CD1c-positive myeloid dendritic cell (primary cell): ENCODE data around the gene TBCC.

ENCODE experiments used
- DNase-seq: peaks from one replicate; pipeline ENCODE4 v3.0.0-alpha.2; 2016; ENCODE audit errors: extremely low spot score

The TBCC gene, protein sequence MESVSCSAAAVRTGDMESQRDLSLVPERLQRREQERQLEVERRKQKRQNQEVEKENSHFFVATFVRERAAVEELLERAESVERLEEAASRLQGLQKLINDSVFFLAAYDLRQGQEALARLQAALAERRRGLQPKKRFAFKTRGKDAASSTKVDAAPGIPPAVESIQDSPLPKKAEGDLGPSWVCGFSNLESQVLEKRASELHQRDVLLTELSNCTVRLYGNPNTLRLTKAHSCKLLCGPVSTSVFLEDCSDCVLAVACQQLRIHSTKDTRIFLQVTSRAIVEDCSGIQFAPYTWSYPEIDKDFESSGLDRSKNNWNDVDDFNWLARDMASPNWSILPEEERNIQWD

DNA sequence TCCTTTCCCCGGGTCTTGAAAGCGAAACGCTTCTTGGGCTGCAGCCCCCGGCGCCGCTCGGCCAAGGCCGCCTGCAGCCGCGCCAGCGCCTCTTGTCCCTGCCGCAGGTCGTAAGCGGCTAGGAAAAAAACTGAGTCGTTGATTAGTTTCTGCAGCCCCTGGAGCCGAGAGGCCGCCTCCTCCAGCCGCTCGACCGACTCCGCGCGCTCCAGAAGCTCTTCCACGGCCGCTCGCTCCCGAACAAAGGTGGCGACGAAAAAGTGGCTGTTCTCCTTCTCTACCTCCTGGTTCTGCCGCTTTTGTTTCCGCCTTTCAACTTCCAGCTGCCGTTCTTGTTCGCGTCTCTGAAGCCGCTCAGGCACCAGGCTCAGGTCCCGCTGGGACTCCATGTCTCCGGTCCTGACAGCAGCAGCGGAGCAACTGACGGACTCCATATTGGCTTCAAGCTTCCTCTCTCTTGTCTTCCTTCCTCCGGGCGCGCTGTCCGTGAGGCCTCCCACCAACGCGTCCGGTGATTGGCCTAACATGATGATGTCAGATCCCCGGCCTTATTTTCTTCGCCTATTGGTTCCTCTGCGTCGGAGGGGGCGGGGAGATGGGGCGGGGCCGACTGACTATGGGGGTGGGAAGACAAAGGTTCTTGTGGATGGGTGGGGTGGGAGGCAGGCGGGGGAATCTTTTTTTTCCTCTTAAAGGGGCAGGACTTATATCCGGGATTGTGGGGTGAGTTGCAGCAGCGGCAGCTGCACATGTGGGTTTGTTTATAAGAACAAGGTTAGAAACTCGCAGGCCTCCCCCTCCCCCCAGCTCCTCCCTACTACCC lies at the start of gene TBCC:
TBCC (minus strand) TSS at position 464 of the 823 bp plus-strand sequence; CDS start at position 434, 30 bp downstream.
- DNase-seq = peak; percentile 98

DNA sequence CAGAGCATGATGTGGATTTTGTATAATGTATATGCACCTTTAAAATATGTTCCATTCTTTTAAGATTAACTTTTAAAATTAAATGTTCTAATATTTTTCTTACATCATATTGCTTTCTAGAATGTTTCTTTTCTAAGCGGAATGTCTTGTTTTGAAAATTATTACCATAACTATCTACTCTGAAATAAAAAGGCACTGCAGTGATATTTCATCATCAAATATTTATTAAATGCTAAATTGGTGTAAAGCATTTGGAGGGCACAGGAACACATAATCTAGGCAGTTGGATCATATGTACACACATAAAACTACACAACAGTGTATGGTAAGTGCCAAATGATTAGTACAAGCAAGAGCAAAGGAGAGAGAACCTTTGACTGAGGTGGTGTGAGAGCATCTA lies 49.7 kb upstream of the TBCC start:
- no peak for DNase-seq

DNA sequence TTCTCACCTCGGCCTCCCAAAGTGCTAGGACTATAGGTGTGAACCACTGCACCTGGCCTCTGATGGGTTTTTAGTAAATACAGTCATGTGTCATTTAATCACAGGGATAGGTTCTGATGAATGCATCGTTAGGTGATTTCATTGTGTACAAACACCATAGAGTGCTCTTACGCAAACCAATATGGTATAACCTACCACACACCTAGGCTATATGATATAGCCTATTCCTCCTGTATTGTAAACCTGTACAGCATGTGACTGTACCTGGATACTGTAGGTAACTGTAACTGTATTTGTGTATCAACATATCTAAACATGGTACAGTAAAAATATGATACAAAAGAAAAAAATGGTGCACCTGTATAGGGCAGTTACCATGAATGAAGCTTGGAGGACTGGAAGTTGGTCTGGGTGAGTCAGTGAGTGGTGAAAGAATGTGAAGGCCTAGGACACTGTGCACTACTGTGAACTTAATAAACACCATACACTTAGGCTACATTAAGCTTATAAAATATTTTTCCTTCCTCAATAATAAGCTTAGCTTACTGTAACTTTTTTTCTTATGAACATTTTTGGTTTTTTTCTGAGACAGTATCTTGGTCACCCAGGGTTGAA lies 45.9 kb upstream of the TBCC start:
- no peak for DNase-seq

DNA sequence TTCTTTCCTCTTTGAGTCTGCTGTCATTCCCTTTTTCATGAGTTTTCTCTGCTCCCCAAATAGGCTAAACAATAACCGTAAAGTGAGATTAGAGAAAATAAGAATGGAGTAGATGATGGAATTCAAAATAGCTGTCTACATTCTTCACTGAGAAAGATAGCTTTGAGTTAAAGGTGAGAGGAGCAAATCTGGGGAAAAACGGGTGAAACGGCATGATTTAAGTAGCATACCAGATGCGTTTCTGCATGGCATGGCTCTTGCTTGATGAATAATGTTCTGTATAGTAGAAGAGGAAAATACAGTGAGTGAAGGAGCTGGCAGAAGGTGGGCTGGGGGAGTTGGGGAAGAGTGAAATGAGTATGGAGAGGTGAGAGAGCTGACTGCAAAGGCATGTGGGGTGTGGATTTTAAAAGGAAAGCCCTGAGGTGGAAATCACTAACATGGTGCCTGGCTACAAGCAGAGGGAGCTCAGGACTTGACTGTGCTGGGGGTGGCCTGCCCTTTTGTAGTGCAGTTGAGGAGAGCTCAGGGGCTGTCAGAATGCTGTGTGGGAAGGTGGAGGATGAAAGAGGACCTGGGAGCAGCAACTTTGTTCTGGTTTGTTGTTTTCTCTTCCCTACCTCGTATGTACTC lies 44.8 kb upstream of the TBCC start:
- DNase-seq = peak; percentile 18

DNA sequence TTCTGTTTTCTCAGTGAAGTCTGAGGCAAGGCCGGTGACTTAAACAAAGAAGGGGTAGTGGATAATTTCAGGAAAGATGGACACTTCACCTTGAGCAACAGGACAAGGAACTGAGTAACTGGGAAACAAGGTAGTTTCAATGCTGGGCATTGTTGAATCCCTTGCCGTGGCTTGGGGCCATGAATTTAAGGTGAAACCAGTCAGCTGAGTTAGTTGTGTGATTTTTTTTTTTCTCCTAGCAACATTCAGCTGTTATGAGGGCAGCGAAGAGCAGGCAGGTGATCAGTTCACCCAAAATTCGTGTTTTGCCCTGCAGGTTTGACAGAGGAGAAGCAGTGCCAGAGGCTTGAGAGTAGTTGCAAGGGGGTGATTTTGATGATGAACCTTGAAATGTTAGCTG lies 42.8 kb upstream of the TBCC start:
- DNase-seq = no peak

DNA sequence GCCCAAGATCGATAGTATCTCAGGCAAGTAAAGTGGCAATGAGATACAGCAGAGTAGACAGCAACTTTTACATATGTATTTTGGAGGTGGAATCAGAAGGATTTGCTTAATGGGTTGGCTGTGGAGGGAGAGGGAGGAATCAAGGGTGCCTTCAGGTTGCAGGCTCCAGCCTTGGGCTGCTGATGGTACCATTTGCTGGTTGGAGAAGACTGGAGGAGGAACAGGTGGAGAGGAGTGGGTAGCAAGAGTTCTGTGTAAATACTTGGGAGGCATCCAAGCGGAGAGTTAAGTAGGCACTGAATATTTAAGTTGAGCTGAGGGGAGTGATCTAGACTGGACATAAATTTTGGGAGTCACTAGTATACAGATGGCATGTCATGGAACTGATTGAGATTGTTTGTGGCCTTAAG lies 41.2 kb upstream of the TBCC start:
- DNase-seq = no peak

DNA sequence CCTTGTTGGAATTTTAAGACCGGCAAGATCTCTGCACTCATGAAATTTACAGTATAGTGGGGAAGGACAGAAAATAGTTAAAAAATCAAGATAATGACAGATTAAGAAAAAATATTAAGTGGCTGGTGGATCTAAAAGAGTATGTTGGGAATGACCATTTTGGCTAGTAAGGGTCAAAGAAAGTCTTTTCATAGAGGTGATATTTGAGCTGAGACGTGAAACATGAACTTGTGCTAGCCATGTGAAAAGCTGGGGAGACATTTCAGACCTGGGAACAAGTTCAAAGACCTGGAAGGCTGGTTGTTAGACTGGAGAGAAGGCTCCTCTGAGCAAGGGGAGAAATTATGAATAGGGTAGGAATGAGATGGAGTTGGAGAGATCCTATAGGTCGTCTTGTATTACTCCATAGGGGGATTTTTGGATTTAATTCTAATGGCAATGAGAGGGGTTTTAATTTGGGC lies 40.7 kb upstream of the TBCC start:
- DNase-seq = no peak

DNA sequence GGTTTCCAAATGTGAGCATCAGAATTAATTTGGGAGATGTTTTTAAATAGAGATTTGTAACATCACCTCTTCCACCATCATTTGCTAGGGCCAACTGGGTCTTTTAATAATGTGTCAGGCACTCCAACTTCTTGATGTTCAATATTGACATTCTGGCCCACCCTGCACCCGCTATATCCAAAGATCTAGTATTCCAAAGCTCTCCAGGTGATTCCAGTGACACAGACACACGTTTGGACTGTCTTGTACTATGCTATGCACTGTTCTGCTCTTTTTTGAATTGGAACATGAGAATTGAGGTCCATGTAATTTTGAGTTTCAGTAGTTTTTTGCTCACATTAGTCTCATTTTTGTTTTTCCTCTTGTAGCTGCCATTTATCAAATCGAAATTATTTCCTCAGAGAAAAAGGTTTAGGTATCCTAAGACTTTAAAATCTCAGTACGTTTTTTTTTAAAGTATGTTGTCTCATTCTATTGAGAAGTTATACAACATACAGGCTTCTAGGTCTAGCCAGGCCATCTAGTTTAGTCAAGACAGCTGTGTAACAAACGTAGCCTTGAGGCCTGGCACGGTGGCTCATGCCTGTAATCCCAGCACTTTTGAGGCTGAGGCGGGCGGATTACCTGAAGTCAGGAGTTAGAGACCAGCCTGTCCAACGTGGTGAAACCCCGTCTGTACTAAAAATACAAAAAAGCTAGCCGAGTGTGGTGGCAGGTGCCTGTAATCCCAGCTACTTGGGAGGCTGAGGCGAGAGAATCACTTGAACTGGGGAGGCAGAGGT lies 39.0 kb upstream of the TBCC start:
- no peak for DNase-seq

DNA sequence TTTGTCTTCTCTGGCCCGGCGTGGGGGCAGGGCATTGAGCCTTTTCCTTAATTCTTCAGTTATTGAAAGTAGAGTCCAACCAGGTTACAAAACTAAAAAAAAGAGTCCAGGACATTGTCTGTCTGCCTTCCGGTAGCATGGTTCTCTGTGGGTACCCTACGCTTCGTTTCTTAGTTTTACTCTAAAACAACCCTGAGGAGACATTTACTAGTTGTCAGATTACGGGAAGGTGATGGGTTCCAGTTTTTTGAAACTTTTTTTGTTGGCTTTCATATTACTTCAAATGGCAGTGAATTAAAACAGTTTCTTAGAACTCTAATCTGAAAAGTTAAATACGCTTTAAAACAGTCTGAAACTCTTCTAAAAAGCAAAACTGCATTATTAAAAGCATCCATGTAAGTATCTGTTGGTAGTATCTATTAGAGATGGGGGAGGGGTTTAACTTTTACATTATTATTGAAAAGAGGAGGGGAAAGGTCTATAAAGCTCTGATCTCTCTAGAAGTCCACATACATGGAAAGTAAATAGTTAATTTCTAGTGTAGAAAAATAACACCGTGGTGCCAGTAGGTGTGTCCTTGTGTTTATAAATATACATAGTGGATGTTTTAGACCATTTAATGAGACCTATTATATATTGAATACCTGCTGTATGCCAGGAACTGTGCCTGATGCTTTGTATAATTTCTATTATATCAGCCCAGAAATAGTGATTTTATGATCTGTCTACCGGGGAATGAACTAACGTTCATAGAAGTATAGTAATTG lies 38.2 kb upstream of the TBCC start:
- peak; percentile 50 for DNase-seq

DNA sequence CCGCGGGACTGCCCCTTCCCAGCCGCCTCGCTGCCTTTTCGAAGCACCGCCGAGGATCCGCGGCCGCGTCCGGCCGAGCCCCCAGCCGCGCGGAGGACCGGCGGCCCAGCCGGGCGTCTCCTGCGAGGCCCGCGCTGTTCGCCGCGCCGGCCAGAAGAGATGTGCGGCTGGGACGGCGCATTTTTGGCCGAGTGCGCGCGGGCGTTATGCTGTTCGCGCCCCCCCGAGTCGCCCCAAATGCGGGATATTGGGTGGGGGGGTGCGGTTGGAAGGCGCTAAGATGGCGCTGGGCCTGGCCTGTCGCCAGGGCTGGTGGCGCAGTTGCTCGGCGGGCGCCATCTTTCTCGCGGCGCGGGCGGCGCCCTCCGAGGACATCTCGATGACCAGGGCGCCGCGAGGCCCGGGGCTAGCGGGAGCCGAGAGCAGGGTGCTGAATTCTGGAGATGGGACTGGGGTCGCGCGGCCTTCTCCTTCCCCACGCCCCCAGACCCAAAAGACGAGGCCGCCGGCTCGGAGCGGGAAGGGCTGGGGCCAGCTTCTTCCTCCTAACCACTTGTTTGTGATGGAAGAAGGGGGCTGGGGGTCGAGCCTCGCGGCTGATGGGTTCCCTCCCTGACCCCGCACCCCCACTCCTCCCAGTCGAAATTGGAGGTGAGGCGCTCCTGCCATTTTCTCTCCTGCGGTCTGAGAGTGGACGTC lies 37.4 kb upstream of the TBCC start:
- peak; percentile 88 for DNase-seq

DNA sequence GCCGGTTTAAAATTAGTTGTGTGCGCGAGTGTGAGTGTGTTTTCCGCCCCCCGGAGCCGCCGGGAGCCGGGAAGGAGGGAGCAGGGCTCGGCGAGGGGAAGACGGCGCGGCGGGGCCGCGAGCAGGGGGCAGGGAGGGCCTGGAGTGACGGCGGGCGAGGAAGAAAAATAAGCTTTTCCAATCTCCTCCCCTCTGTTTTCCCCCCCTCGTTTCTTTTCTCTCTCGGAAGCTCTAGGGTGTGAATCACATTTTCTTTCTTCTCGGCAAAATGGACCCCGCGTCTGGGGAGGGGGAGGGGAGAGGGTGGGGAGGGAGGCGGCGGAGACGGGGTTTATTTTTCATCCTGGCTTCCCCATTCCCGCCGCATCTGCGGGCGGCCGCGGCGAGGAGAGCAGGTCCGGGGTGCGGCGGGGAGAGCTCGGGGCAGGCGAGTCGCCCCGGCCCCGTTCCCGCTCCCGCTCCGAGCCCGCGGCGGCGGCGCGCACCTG lies 36.8 kb upstream of the TBCC start:
- peak; percentile 82 for DNase-seq

DNA sequence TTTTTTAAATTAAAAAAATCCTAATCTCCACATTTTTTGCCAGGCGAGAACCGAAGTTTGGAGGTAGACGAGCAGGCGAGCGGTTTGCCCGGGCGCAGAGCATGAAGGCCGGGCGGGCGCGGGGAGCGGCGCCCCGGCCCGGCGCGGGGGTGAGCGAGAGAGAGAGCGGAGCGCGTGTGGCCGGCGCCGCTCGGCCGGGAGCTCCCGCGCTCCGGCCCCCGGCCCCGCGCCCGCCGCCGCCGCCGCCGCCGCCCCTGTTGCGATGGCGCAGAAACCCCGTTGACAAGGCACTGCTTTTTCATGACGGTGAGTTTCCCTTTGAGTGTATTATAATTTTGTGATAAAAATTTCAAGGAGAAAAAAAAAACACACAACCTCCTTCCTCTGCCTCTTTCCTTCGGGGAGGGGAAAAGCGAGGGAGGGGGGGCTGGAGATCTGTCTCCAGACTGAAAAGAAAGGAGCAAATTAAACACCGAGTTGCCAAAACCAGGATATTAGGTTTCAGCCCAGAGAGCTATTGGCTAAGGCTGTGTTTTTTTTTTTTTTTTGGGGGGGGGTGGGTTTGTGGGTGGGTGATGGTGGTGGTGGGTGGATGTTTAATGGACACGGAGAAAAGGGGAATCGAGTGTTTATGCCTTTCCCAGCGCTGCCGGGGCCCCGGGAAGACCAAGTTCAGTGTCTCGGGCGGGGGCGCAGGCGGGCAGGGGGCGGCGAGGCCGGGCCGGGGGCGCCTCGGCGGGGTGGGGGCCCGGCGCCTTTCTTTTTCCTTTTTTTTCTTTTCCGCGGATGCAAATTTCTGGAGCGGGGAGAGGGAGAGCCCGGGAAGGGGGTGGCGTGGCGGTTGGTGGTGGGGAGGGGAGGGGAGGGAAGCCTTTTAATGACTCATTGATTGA lies 36.1 kb upstream of the TBCC start, which contains the start of gene BICRAL:
BICRAL (plus strand) TSS at position 257 of the 893 bp plus-strand sequence. CDS start 39,971 bp downstream, outside the sequence.
- DNase-seq = peak; percentile 78

DNA sequence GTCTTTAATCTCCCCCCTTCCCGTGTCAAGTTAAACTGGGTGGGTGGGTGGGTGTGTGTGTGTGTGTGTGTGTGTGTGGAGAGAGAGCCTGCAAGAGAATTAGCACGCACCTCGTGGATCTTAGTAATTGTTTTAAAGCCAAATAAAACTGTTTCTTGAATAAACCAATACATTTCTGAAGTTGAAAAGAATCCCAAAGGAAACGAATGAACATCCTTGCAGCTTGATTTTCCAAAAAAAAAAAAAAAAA lies 35.6 kb upstream of the TBCC start:
- DNase-seq = peak; percentile 29

DNA sequence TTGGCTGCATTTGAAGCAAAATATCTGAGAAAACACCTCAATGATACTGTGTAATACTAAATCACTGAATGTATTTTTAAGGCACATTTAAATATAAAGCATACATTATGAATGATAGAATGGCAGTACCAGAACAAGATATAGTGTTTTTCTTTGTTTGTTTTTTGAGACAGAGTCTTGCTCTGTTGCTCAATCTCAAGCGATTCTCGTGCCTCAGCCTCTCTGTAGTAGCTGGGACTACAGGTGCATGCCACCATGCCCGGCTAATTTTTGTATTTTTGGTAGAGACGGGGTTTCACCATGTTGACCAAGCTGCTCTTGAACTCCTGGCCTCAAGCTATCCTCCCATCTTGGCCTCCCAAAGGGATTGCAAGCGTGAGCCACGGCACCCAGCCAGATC lies 33.6 kb upstream of the TBCC start:
- no peak for DNase-seq

DNA sequence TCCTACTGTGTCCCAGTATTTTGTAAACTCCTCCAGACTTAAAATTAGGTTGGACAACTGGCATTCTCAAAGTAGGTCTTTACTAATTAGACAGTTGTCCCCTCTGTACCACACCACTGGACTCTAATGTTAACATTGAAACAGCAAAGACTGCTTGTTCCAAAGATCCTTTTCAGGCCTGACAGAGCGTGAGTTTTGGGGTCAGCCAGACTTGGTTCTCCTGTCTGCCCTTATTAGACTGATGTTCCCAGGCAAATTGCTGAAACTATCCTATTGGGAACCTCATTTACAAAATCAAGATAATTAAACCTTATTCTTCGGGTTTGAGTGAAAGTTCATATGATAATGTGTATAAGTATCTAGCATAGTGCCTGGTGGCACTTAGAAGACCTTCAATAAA lies 32.2 kb upstream of the TBCC start:
- no peak for DNase-seq

DNA sequence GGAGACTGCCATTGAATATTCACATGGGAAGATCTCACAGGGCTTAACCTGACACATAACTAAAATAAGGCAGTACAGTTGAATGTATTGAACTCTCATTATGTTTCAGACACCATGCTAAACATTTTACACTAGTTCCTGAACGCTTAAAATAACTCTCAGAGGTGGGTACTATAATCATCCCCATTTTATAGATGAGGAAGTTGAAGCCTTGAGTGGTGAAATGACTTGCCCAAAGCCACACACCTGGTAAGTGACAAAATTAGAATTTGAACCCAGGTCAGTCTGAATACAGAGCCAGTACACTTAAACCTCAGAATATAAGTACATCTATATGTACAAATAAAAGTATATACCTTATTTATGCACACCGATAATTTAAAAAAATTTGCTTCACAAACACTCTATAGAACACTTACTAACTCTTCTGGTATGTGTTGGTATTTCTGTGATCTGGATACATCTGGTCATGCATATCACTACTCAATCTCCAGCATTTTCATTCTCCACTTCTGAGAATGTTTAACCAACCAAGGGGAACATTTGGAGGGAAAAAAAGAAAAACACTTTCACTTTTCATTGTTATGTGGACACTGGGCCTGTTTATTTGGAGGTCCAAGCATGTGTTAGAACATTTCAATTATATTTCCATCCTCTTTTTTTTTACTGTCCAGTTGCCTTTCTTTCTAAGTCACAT lies 31.4 kb upstream of the TBCC start:
- DNase-seq = no peak

DNA sequence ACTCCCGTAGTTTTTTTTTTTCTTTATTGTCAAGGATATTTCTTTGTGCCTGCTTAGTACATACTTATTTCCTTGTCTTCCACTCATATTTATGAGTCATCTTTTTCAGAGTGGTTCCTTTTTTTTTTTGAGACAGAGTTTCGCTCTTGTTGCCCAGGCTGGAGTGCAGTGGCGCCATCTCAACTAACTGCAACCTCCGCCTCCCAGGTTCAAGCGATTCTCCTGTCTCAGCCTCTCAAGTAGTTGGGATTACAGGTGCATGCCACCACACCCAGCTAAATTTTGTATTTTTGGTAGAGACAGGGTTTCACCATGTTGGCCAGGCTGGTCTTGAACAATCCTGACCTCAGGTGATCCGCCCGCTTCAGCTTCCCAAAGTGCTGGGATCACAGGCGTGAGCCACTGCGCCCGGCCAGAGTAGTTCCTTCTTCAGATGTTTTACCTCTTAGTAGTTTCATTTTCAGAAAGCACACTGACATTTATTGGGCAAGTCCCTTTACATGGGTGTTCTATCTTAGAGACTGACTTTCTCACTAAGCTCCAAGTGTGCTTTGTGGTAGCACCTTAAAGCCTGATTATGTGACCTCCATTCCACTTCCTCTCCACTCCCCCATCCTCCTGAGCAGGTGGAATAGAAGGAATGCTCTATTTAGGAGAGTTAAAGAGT lies 29.1 kb upstream of the TBCC start:
- peak; percentile 83 for DNase-seq

DNA sequence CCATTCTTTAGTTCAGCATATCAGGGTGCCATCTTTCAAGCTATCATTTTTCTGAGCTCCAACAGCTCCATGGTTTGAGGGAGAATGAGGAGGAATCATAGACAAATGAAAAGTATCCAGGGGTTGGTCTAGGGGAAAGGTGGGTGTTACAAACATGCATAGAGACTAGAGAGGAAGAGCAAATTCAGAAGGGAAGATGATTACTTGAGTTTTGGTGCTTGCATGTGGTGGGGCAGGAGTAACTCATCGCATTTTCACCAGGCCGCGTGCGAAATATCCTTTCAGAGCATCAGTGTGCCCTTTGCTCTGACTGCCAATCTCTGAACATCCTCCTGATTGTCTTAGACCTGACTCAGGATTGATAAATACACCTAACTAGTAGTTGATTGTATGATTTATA lies 28.3 kb upstream of the TBCC start:
- DNase-seq = no peak
